ENCODE data around the gene PPP1R18. TPM values are rescaled to one million over a fixed set of nuclear protein-coding genes. Genes with fewer than 3 reads are reported as not detected.

The PPP1R18 gene
- total RNA-seq, 1 experiment from 2014 or later, result 33.6 TPM

DNA sequence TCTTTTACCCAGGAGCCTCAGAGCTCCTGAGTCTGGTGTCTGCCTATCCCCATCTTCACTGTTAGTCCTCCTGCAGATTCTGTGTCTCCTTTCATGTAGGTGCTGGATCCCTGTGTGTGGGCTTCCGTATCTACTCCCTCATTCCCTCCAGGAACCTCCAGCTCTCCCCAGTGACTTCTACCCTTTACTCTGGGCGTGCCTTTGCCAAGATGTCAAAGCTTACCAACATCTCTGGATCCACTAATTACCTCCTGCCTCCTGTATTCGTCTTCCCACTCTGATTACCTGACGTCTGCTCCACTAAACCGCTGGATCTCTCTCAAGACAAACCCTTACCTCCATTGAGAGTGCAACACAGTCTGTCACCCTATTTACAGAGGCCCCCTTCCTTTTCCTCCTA is 41.7 kb downstream of the PPP1R18 start:
- H3K9ac ChIP-seq (ENCODE audit: low read length), result no peak overlapping the region
- no TSS peak for BruUV-seq (replicated peaks)

More for the DNA sequence above, 41.7 kb downstream of the PPP1R18 start:
- Histone ChIP-seq H3K27me3 (ENCODE audit: insufficient read depth, low read length) (no peaks in the 10 kb centered on the region), H3K4me1 (ENCODE audit: control insufficient read depth in 1 of 2, insufficient read depth in 2 of 2, low read length in 2 of 2) (peaks cover 6 to 15% of the 10 kb centered on the region in 2 experiments), H3K4me2 (ENCODE audit: low read length) (no peak overlapping the region), H3K9me3 (ENCODE audit: control insufficient read depth in 1 of 2, insufficient read depth in 1 of 2, low read depth in 1 of 2, low read length in 2 of 2) (no peaks in the 10 kb centered on the region), H3K36me3 (ENCODE audit: control insufficient read depth in 1 of 2, insufficient read depth in 2 of 2, low read length in 2 of 2) (peaks cover 13 to 16% of the 10 kb centered on the region in 2 experiments; a peak in 3 of 4 replicates), H3K4me3 (replicated peaks in 1 of 2; ENCODE audit: low read depth in 1 of 2, low read length in 2 of 2) (no peak overlapping the region), H3K9me2 (ENCODE audit: insufficient read depth) (no peaks in the 10 kb centered on the region), H3K27ac (ENCODE audit: low read depth, low read length) (no peak overlapping the region), H4K20me1 (ENCODE audit: insufficient read depth) (no peaks in the 10 kb centered on the region), H2AFZ (ENCODE audit: low read depth, low read length, poor library complexity, severe bottlenecking) (no peak overlapping the region), H3K79me2 (ENCODE audit: insufficient read depth, low read length) (peaks cover 22% of the 10 kb centered on the region)
- RAD21 ChIA-PET (ENCODE audit: low non-redundant PET in 1 of 2, low total read pairs in 2 of 2, uncharacterized antibody in 2 of 2, unreplicated experiment in 2 of 2), result no interaction called here
- ATAC-seq (no peak), DNase-seq (ENCODE audit: low read depth, low spot score) (no peak)
- CTCF ChIA-PET, result no interaction called here
- intact Hi-C loops (cut with micrococcal nuclease), result no loop called here
- TF ChIP-seq POLR2AphosphoS5 (IDR thresholded peaks at IDR 0.05; ENCODE audit: low read depth, low read length) (no peak), CEBPB (IDR thresholded peaks at IDR 0.05; ENCODE audit: low read depth) (no peak), POLR2A (IDR thresholded peaks at IDR 0.05; ENCODE audit: borderline replicate concordance, extremely low read depth, insufficient read depth, insufficient read length) (no peak), SIN3A (IDR thresholded peaks at IDR 0.05; ENCODE audit: low read depth) (no peak), ELF1 (IDR thresholded peaks at IDR 0.05; ENCODE audit: borderline replicate concordance, low read depth) (no peak), ZBTB33 (IDR thresholded peaks at IDR 0.05; ENCODE audit: extremely low read depth, insufficient replicate concordance, low read length) (no peak), SP1 (IDR thresholded peaks at IDR 0.05; ENCODE audit: low read depth) (no peak), EZH2 (IDR thresholded peaks at IDR 0.05) (no peak), TCF7L2 (IDR thresholded peaks at IDR 0.05; ENCODE audit: borderline replicate concordance, extremely low read depth, insufficient read depth, insufficient read length) (no peak), EZH2phosphoT487 (IDR thresholded peaks at IDR 0.05; ENCODE audit: borderline replicate concordance) (no peak), RAD21 (IDR thresholded peaks at IDR 0.05; ENCODE audit: low read depth) (no peak), CBX3 (IDR thresholded peaks at IDR 0.05; ENCODE audit: low read depth) (no peak), ATF3 (IDR thresholded peaks at IDR 0.05) (no peak), YY1 (IDR thresholded peaks at IDR 0.05; ENCODE audit: extremely low read depth, insufficient replicate concordance, low read depth, low read length) (no peak)
- TF ChIP-seq, protein P1, sequence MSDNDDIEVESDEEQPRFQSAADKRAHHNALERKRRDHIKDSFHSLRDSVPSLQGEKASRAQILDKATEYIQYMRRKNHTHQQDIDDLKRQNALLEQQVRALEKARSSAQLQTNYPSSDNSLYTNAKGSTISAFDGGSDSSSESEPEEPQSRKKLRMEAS (IDR thresholded peaks at IDR 0.05), result no peak
- TF ChIP-seq, protein P2, sequence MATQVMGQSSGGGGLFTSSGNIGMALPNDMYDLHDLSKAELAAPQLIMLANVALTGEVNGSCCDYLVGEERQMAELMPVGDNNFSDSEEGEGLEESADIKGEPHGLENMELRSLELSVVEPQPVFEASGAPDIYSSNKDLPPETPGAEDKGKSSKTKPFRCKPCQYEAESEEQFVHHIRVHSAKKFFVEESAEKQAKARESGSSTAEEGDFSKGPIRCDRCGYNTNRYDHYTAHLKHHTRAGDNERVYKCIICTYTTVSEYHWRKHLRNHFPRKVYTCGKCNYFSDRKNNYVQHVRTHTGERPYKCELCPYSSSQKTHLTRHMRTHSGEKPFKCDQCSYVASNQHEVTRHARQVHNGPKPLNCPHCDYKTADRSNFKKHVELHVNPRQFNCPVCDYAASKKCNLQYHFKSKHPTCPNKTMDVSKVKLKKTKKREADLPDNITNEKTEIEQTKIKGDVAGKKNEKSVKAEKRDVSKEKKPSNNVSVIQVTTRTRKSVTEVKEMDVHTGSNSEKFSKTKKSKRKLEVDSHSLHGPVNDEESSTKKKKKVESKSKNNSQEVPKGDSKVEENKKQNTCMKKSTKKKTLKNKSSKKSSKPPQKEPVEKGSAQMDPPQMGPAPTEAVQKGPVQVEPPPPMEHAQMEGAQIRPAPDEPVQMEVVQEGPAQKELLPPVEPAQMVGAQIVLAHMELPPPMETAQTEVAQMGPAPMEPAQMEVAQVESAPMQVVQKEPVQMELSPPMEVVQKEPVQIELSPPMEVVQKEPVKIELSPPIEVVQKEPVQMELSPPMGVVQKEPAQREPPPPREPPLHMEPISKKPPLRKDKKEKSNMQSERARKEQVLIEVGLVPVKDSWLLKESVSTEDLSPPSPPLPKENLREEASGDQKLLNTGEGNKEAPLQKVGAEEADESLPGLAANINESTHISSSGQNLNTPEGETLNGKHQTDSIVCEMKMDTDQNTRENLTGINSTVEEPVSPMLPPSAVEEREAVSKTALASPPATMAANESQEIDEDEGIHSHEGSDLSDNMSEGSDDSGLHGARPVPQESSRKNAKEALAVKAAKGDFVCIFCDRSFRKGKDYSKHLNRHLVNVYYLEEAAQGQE (IDR thresholded peaks at IDR 0.05; ENCODE audit: low read depth), result no peak
- POLR2A ChIA-PET, result interaction anchor here (1.4 kb wide), 1 partner anchor 27 kb away, joined by 3 read pairs; no protein-coding TSS in a partner anchor

All from HCT116 (cell line).